Measurements from ENCODE around the gene C1QL1.
"Not testable (repeated sequence)": the region's sequence is repeated elsewhere in the genome, so short reads cannot be mapped to it uniquely, and the experiment has no call there.

GRCh38 chr17:44945652-44946051 is 22.5 kb downstream of the C1QL1 start:
- not testable (repeated sequence) for TF ChIP-seq CTCF (IDR thresholded peaks at IDR 0.05; ENCODE audit: low read depth, low read length, poor library complexity, severe bottlenecking); EZH2phosphoT487 (IDR thresholded peaks at IDR 0.05; ENCODE audit: borderline replicate concordance, low read length)

Data from DOHH2 (cell line).